HEK293 (cell line): ENCODE results near the gene CREG2.

Experiments used
- CTCF ChIA-PET: fragments of 350-600 bp; formaldehyde crosslinking; extraction: SDS; loops from one replicate; lab custom pipeline; 2021; ENCODE audit warnings: antibody characterized with exemption; lab: Yijun Ruan, JAX
- POLR2A ChIA-PET: fragments of 300-600 bp; formaldehyde crosslinking; extraction: SDS; loops from one replicate; lab custom pipeline; 2020; ENCODE audit warnings: antibody characterized with exemption, inconsistent platforms; lab: Yijun Ruan, JAX
- H3K27ac ChIP-seq: fragments of 200-500 bp; sonication (Bioruptor generic); 2 replicates; pipeline ENCODE4 v1.5.1; 2014; ENCODE audit warnings: low read depth, low read length, control low read depth, inconsistent platforms; ENCODE audit errors: extremely low read depth
- H3K36me3 ChIP-seq, 2 experiments: fragments of 200-500 bp in 1 of 2; sonication (Bioruptor generic) in 1 of 2; 1 replicate in 1 of 2; 2 replicates in 1 of 2; pipeline ENCODE4 v1.5.1; 2014 to 2017; ENCODE audit warnings: inconsistent platforms in 2 of 2, low read length in 2 of 2; ENCODE audit not compliant: control insufficient read depth in 2 of 2, insufficient read depth in 1 of 2
- H3K4me1 ChIP-seq: fragments of 200-500 bp; sonication (Bioruptor generic); 2 replicates; pipeline ENCODE4 v1.5.1; 2014; ENCODE audit warnings: mild to moderate bottlenecking, low read length, inconsistent platforms; ENCODE audit not compliant: control insufficient read depth, insufficient read depth
- H3K4me3 ChIP-seq: 2 replicates; pipeline ENCODE4 v1.5.1; 2011; ENCODE audit warnings: low read depth, mild to moderate bottlenecking, control low read depth, low read length, moderate library complexity
- H3K9me3 ChIP-seq: fragments of 200-500 bp; sonication (Bioruptor generic); 2 replicates; pipeline ENCODE4 v1.5.1; 2014; ENCODE audit warnings: low read depth, low read length, inconsistent platforms; ENCODE audit not compliant: control insufficient read depth, insufficient read depth
- BCL11A ChIP-seq: fragments of 450-650 bp; formaldehyde crosslinking; IDR thresholded peaks from 2 replicates; pipeline ENCODE4 v1.5.1; 2016; ENCODE audit warnings: low read depth, missing biosample characterization, missing genetic modification characterization
- GFI1B ChIP-seq: fragments of 450-650 bp; formaldehyde crosslinking; IDR thresholded peaks from 2 replicates; pipeline ENCODE4 v1.5.1; 2016; ENCODE audit warnings: missing biosample characterization, missing genetic modification characterization
- PRDM1 ChIP-seq: fragments of 450-650 bp; formaldehyde crosslinking; IDR thresholded peaks from 2 replicates; pipeline ENCODE4; 2016; ENCODE audit warnings: missing biosample characterization, missing genetic modification characterization
- ZNF133 ChIP-seq: fragments of 450-650 bp; formaldehyde crosslinking; IDR thresholded peaks from 2 replicates; pipeline ENCODE4 v1.5.1; 2016; ENCODE audit warnings: missing biosample characterization, missing genetic modification characterization
- ZNF24 ChIP-seq: fragments of 450-650 bp; formaldehyde crosslinking; IDR thresholded peaks from 2 replicates; pipeline ENCODE4 v1.5.1; 2016; ENCODE audit warnings: missing biosample characterization, missing genetic modification characterization
- ZNF266 ChIP-seq: fragments of 450-650 bp; formaldehyde crosslinking; IDR thresholded peaks from 2 replicates; pipeline ENCODE4 v1.5.1; 2016; ENCODE audit warnings: missing biosample characterization, missing genetic modification characterization, low read depth
- ZNF350 ChIP-seq: fragments of 450-650 bp; formaldehyde crosslinking; IDR thresholded peaks from 2 replicates; pipeline ENCODE4 v1.5.0; 2017; ENCODE audit warnings: missing biosample characterization, mild to moderate bottlenecking, missing genetic modification characterization
- ZNF423 ChIP-seq: fragments of 450-650 bp; formaldehyde crosslinking; IDR thresholded peaks from 2 replicates; pipeline ENCODE4 v1.5.1; 2016; ENCODE audit warnings: missing biosample characterization, missing genetic modification characterization
- ZNF426 ChIP-seq: fragments of 450-650 bp; formaldehyde crosslinking; IDR thresholded peaks from 2 replicates; pipeline ENCODE4 v1.5.1; 2017; ENCODE audit warnings: missing biosample characterization, missing genetic modification characterization, mild to moderate bottlenecking, inconsistent platforms, moderate library complexity
- ZNF514 ChIP-seq: fragments of 450-650 bp; formaldehyde crosslinking; IDR thresholded peaks from 2 replicates; pipeline ENCODE4 v1.5.1; 2016; ENCODE audit warnings: missing biosample characterization, missing genetic modification characterization
- ZNF623 ChIP-seq: fragments of 450-650 bp; formaldehyde crosslinking; IDR thresholded peaks from 2 replicates; pipeline ENCODE4 v1.5.1; 2016; ENCODE audit warnings: missing biosample characterization, missing genetic modification characterization
- ZNF677 ChIP-seq: fragments of 450-650 bp; IDR thresholded peaks from 2 replicates; pipeline ENCODE4 v1.5.0; 2018; ENCODE audit warnings: missing biosample characterization, mild to moderate bottlenecking, missing genetic modification characterization, moderate library complexity
- ZSCAN16 ChIP-seq: fragments of 450-650 bp; formaldehyde crosslinking; IDR thresholded peaks from 2 replicates; pipeline ENCODE4 v1.5.1; 2016; ENCODE audit warnings: missing biosample characterization, missing genetic modification characterization
- TF ChIP-seq, protein P1 (sequence below): IDR thresholded peaks from 2 replicates; pipeline ENCODE4 v1.6.1; 2011; ENCODE audit warnings: mild to moderate bottlenecking, low read depth, low read length, borderline replicate concordance
- TF ChIP-seq, protein P2 (sequence below): fragments of 450-650 bp; formaldehyde crosslinking; IDR thresholded peaks from 2 replicates; pipeline ENCODE4 v1.5.1; 2017; ENCODE audit warnings: missing biosample characterization, mild to moderate bottlenecking, missing genetic modification characterization, moderate library complexity
- TF ChIP-seq, protein P3 (sequence below): fragments of 450-650 bp; formaldehyde crosslinking; IDR thresholded peaks from 2 replicates; pipeline ENCODE4 v1.5.1; 2016; ENCODE audit warnings: missing biosample characterization, missing genetic modification characterization, borderline replicate concordance
- TF ChIP-seq, protein P4 (sequence below): fragments of 450-650 bp; formaldehyde crosslinking; IDR thresholded peaks from 2 replicates; pipeline ENCODE4 v1.5.1; 2016; ENCODE audit warnings: missing biosample characterization, missing genetic modification characterization
- TF ChIP-seq, protein P5 (sequence below): fragments of 450-650 bp; formaldehyde crosslinking; IDR thresholded peaks from 2 replicates; pipeline ENCODE4 v1.5.1; 2016; ENCODE audit warnings: missing biosample characterization, missing genetic modification characterization

The CREG2 gene

DNA sequence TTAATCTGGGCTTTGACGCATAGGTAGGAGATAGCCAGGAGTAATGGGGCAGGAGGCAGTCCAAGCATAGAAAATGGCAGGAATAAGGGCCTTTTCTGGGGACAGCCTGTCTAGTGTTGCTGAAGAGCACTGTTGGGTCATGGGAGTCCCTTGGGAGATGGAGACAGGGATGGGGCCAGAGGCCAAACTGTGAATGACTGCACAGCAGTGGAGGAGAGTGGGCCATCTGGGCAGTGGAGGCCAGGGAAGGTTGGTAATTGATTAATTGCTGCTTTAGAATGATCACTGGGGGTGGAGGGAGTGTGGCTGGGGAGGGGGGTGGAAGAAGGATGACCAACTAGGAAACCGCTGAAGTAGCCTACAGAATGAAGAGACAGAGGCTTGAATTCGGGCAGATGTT is 28.6 kb upstream of the CREG2 start:
- Histone ChIP-seq H3K4me1 (no peaks in the 10 kb centered on the region), H3K27ac (no peak overlapping the region)
- POLR2A ChIA-PET, result no interaction called here
- CTCF ChIA-PET, result interaction anchor here (0.6 to 1.4 kb wide), 2 partner anchors 20 to 147 kb away, joined by 3 to 5 read pairs; no protein-coding TSS in a partner anchor
- TF ChIP-seq ZNF133 (tag by site-specific recombination), result no peak
- TF ChIP-seq ZSCAN16 (tag by site-specific recombination), result no peak
- no peak for TF ChIP-seq BCL11A (tag by site-specific recombination)
- no peak for TF ChIP-seq ZNF677
- TF ChIP-seq, all 188 proteins: peak for 0
- Histone ChIP-seq H3K9me3 (no peaks in the 10 kb centered on the region), H3K36me3 (no peaks in the 10 kb centered on the region), H3K4me3 (no peak overlapping the region)

DNA sequence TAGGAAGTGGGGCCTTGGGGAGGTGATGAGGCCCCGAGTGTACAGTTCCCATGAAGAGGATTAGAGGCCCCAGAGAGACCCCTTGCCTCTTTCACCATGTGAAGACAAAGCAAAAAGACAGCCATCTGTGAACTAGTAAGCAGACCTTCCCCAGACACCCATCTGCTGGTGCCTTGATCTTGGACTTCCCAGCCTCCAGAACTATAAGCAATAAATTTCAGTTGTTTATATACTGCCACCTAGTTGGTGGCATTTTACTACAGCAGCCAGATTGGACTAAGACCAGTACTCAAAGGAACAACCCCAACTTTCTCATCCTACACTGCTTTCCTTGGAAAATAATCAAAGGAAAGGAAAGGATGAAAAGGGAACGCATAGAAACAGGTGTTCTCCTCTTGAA is 27.9 kb upstream of the CREG2 start:
- no peak overlapping the region for H3K4me3 ChIP-seq
- ChIA-PET POLR2A (no interaction called here), CTCF (no interaction called here)
- H3K27ac ChIP-seq, result no peak overlapping the region
- TF ChIP-seq PRDM1 (tag by site-specific recombination) (no peak), ZNF266 (tag by site-specific recombination) (no peak), ZNF423 (tag by site-specific recombination) (no peak)
- TF ChIP-seq, protein P1, sequence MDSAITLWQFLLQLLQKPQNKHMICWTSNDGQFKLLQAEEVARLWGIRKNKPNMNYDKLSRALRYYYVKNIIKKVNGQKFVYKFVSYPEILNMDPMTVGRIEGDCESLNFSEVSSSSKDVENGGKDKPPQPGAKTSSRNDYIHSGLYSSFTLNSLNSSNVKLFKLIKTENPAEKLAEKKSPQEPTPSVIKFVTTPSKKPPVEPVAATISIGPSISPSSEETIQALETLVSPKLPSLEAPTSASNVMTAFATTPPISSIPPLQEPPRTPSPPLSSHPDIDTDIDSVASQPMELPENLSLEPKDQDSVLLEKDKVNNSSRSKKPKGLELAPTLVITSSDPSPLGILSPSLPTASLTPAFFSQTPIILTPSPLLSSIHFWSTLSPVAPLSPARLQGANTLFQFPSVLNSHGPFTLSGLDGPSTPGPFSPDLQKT, result no peak
- no peaks in the 10 kb centered on the region for H3K36me3 ChIP-seq
- no peaks in the 10 kb centered on the region for H3K4me1 ChIP-seq
- no peaks in the 10 kb centered on the region for H3K9me3 ChIP-seq

DNA sequence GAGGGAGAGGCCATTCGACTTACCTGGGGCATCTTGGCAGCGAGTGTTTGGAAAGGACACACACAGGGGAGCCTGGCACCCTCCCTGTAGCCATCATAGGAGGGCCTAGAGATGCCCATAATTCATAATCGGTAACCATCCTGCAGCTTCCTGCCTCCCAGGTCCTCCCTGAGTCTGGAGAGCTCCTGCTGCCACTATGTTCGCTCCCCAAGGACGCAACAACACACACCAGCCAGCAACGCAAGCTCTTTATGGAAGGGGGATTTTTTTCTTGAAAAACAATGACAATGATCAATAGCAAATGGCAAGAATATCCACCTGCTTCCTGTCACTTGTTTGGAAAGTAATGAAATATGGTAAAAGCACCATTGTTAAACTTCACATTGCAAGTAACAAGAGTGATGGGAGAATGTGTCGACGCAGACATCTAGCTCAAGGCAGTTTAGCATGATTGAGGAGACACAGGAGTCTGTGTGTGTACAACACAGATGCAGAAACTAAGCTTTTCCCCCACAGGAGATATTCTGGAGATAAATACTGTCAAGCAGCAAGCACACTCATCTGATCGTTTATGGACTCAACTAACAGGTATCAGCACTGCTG is 24.9 kb upstream of the CREG2 start:
- H3K4me3 ChIP-seq, result no peak overlapping the region
- H3K36me3 ChIP-seq, result no peaks in the 10 kb centered on the region
- H3K27ac ChIP-seq, result no peak overlapping the region
- TF ChIP-seq ZNF623 (tag by site-specific recombination), result no peak
- TF ChIP-seq ZNF350 (tag by site-specific recombination), result no peak
- TF ChIP-seq, protein P2, sequence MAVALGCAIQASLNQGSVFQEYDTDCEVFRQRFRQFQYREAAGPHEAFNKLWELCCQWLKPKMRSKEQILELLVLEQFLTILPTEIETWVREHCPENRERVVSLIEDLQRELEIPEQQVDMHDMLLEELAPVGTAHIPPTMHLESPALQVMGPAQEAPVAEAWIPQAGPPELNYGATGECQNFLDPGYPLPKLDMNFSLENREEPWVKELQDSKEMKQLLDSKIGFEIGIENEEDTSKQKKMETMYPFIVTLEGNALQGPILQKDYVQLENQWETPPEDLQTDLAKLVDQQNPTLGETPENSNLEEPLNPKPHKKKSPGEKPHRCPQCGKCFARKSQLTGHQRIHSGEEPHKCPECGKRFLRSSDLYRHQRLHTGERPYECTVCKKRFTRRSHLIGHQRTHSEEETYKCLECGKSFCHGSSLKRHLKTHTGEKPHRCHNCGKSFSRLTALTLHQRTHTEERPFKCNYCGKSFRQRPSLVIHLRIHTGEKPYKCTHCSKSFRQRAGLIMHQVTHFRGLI (tag by site-specific recombination), result no peak
- TF ChIP-seq, protein P3, sequence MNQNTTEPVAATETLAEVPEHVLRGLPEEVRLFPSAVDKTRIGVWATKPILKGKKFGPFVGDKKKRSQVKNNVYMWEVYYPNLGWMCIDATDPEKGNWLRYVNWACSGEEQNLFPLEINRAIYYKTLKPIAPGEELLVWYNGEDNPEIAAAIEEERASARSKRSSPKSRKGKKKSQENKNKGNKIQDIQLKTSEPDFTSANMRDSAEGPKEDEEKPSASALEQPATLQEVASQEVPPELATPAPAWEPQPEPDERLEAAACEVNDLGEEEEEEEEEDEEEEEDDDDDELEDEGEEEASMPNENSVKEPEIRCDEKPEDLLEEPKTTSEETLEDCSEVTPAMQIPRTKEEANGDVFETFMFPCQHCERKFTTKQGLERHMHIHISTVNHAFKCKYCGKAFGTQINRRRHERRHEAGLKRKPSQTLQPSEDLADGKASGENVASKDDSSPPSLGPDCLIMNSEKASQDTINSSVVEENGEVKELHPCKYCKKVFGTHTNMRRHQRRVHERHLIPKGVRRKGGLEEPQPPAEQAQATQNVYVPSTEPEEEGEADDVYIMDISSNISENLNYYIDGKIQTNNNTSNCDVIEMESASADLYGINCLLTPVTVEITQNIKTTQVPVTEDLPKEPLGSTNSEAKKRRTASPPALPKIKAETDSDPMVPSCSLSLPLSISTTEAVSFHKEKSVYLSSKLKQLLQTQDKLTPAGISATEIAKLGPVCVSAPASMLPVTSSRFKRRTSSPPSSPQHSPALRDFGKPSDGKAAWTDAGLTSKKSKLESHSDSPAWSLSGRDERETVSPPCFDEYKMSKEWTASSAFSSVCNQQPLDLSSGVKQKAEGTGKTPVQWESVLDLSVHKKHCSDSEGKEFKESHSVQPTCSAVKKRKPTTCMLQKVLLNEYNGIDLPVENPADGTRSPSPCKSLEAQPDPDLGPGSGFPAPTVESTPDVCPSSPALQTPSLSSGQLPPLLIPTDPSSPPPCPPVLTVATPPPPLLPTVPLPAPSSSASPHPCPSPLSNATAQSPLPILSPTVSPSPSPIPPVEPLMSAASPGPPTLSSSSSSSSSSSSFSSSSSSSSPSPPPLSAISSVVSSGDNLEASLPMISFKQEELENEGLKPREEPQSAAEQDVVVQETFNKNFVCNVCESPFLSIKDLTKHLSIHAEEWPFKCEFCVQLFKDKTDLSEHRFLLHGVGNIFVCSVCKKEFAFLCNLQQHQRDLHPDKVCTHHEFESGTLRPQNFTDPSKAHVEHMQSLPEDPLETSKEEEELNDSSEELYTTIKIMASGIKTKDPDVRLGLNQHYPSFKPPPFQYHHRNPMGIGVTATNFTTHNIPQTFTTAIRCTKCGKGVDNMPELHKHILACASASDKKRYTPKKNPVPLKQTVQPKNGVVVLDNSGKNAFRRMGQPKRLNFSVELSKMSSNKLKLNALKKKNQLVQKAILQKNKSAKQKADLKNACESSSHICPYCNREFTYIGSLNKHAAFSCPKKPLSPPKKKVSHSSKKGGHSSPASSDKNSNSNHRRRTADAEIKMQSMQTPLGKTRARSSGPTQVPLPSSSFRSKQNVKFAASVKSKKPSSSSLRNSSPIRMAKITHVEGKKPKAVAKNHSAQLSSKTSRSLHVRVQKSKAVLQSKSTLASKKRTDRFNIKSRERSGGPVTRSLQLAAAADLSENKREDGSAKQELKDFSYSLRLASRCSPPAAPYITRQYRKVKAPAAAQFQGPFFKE, result no peak
- no peak for TF ChIP-seq ZNF426
- no peak for TF ChIP-seq GFI1B (tag by site-specific recombination)
- TF ChIP-seq, protein P4, sequence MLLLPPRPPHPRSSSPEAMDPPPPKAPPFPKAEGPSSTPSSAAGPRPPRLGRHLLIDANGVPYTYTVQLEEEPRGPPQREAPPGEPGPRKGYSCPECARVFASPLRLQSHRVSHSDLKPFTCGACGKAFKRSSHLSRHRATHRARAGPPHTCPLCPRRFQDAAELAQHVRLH (tag by site-specific recombination), result no peak
- no peak for TF ChIP-seq ZNF24
- TF ChIP-seq, protein P5, sequence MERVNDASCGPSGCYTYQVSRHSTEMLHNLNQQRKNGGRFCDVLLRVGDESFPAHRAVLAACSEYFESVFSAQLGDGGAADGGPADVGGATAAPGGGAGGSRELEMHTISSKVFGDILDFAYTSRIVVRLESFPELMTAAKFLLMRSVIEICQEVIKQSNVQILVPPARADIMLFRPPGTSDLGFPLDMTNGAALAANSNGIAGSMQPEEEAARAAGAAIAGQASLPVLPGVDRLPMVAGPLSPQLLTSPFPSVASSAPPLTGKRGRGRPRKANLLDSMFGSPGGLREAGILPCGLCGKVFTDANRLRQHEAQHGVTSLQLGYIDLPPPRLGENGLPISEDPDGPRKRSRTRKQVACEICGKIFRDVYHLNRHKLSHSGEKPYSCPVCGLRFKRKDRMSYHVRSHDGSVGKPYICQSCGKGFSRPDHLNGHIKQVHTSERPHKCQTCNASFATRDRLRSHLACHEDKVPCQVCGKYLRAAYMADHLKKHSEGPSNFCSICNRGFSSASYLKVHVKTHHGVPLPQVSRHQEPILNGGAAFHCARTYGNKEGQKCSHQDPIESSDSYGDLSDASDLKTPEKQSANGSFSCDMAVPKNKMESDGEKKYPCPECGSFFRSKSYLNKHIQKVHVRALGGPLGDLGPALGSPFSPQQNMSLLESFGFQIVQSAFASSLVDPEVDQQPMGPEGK (tag by site-specific recombination), result no peak
- TF ChIP-seq ZNF514 (tag by site-specific recombination), result no peak
- TF ChIP-seq, protein P1, result no peak
- ChIA-PET POLR2A (no interaction called here), CTCF (interaction anchor here (0.6 to 1.5 kb wide), 2 partner anchors 70 to 876 kb away, joined by 3 to 4 read pairs; no protein-coding TSS in a partner anchor)
- H3K9me3 ChIP-seq, result no peaks in the 10 kb centered on the region
- H3K4me1 ChIP-seq, result no peaks in the 10 kb centered on the region
